ENCODE data around the gene PHF21A. TPM values are rescaled to one million over a fixed set of nuclear protein-coding genes. Genes with fewer than 3 reads are reported as not detected.

The PHF21A gene
- total RNA-seq, 4 donors from 2014 or later: 30.4 to 58.5 (median 49.4) TPM

- Histone ChIP-seq H3K27ac (no peak overlapping the region), H3K36me3 (peaks cover 0 to 19% (median 0%) of the 10 kb centered on the region in 3 donors), H3K27me3 (peaks cover 0 to 26% of the 10 kb centered on the region in 2 donors), H3K9me3 (no peaks in the 10 kb centered on the region), H3K4me3 (no peak overlapping the region), H3K4me1 (peaks cover 0 to 39% (median 16%) of the 10 kb centered on the region in 4 donors)
- TF ChIP-seq POLR2A (IDR thresholded peaks at IDR 0.05): no peak
- TF ChIP-seq EP300 (IDR thresholded peaks at IDR 0.05): no peak
- no peak for TF ChIP-seq CTCF (IDR thresholded peaks at IDR 0.05)
- no peak for DNase-seq (ENCODE audit: low spot score in 2 of 2)
- WGBS, 2 donors: 89% methylated on average over 11 to 12 of the region's 12 CpGs
These were observed 194.5 kb downstream of the PHF21A start for GRCh38 chr11:45926536-45927331.

- peaks cover 0 to 11% (median 0%) of the 10 kb centered on the region in 3 donors for H3K36me3 ChIP-seq
- 55 to 67% methylated on average over 6 to 12 of the region's 12 CpGs for WGBS, 2 donors
- no peak for TF ChIP-seq EP300 (IDR thresholded peaks at IDR 0.05)
- no peak for TF ChIP-seq POLR2A (IDR thresholded peaks at IDR 0.05)
- no peak for TF ChIP-seq CTCF (IDR thresholded peaks at IDR 0.05)
- H3K27ac ChIP-seq: no peak overlapping the region
- peaks cover 0 to 33% of the 10 kb centered on the region in 2 donors for H3K27me3 ChIP-seq
- no peak overlapping the region for H3K4me3 ChIP-seq
- H3K9me3 ChIP-seq: no peaks in the 10 kb centered on the region
- peaks cover 0 to 40% (median 17%) of the 10 kb centered on the region in 4 donors for H3K4me1 ChIP-seq
- DNase-seq (ENCODE audit: low spot score in 2 of 2): no peak
These were observed 195.3 kb downstream of the PHF21A start for GRCh38 chr11:45926001-45926401.

GRCh38 chr11:45925550-45925949 is 195.7 kb downstream of the PHF21A start:
- Histone ChIP-seq H3K27me3 (peaks cover 0 to 35% of the 10 kb centered on the region in 2 donors), H3K27ac (no peak overlapping the region), H3K4me1 (peaks cover 0 to 35% (median 16%) of the 10 kb centered on the region in 4 donors), H3K9me3 (no peaks in the 10 kb centered on the region), H3K36me3 (peaks cover 0 to 7% (median 0%) of the 10 kb centered on the region in 3 donors), H3K4me3 (no peak overlapping the region)
- 76 to 83% methylated on average over 3 of the region's 3 CpGs for WGBS, 2 donors
- no peak for TF ChIP-seq CTCF (IDR thresholded peaks at IDR 0.05)
- no peak for TF ChIP-seq EP300 (IDR thresholded peaks at IDR 0.05)
- TF ChIP-seq POLR2A (IDR thresholded peaks at IDR 0.05): no peak
- DNase-seq (ENCODE audit: low spot score in 2 of 2): no peak

- Histone ChIP-seq H3K9me3 (no peaks in the 10 kb centered on the region), H3K4me1 (peaks cover 0 to 29% (median 14%) of the 10 kb centered on the region in 4 donors), H3K36me3 (peaks cover 0 to under 1% (median 0%) of the 10 kb centered on the region in 3 donors), H3K27me3 (peaks cover 0 to 35% of the 10 kb centered on the region in 2 donors), H3K27ac (no peak overlapping the region), H3K4me3 (no peak overlapping the region)
- no peak for DNase-seq (ENCODE audit: low spot score in 2 of 2)
- 92% methylated on average over 6 of the region's 6 CpGs for WGBS, 2 donors
- TF ChIP-seq POLR2A (IDR thresholded peaks at IDR 0.05) (no peak), EP300 (IDR thresholded peaks at IDR 0.05) (no peak), CTCF (IDR thresholded peaks at IDR 0.05) (no peak)
These were observed 196.3 kb downstream of the PHF21A start for GRCh38 chr11:45924927-45925326.
